H9 (cell line): ENCODE data around the gene SLAMF7. TPM values are rescaled to one million over a fixed set of nuclear protein-coding genes. Genes with fewer than 3 reads are reported as not detected.

Experiments used
- DNase-seq: peaks from one replicate; pipeline ENCODE4 v3.0.0-alpha.2; 2017
- H2AFZ ChIP-seq: one replicate; pipeline ENCODE4 v1.6.1; 2013; ENCODE audit warnings: mild to moderate bottlenecking, low read length, control low read depth, moderate library complexity
- H2AK5ac ChIP-seq: 2 replicates; pipeline ENCODE4 v1.6.1; 2013; ENCODE audit warnings: low read length, control low read depth, mixed read lengths; ENCODE audit not compliant: insufficient read length
- H2BK120ac ChIP-seq: one replicate; pipeline ENCODE4 v1.6.1; 2013; ENCODE audit warnings: low read depth, mild to moderate bottlenecking, low read length, control low read depth, inconsistent platforms; ENCODE audit not compliant: poor library complexity, severe bottlenecking
- H2BK12ac ChIP-seq: 2 replicates; pipeline ENCODE4 v1.6.1; 2013; ENCODE audit warnings: low read length, control low read depth, mixed read lengths, low read depth; ENCODE audit not compliant: insufficient read length
- H2BK15ac ChIP-seq: 2 replicates; pipeline ENCODE4 v1.6.1; 2013; ENCODE audit warnings: low read depth, low read length, control low read depth
- H2BK20ac ChIP-seq: one replicate; pipeline ENCODE4 v1.6.1; 2013; ENCODE audit warnings: low read depth, mild to moderate bottlenecking, low read length, control low read depth, inconsistent platforms; ENCODE audit not compliant: poor library complexity, severe bottlenecking
- H2BK5ac ChIP-seq: 2 replicates; pipeline ENCODE4 v1.6.1; 2013; ENCODE audit warnings: low read length, control low read depth, mixed read lengths; ENCODE audit not compliant: insufficient read length
- H3K14ac ChIP-seq: 2 replicates; pipeline ENCODE4 v1.6.1; 2013; ENCODE audit warnings: low read length, control low read depth; ENCODE audit not compliant: insufficient read depth
- H3K18ac ChIP-seq: 2 replicates; pipeline ENCODE4 v1.6.1; 2013; ENCODE audit warnings: low read depth, mild to moderate bottlenecking, mixed read lengths, low read length, control low read depth; ENCODE audit not compliant: insufficient read length
- H3K23ac ChIP-seq: 2 replicates; pipeline ENCODE4 v1.6.1; 2013; ENCODE audit warnings: low read length, control low read depth, mixed read lengths, low read depth; ENCODE audit not compliant: insufficient read length
- H3K23me2 ChIP-seq: 2 replicates; pipeline ENCODE4 v1.6.1; 2013; ENCODE audit warnings: low read depth, mild to moderate bottlenecking, mixed read lengths, low read length, control low read depth; ENCODE audit not compliant: insufficient read length, poor library complexity, severe bottlenecking
- H3K27ac ChIP-seq: 2 replicates; pipeline ENCODE4 v1.5.1; 2013; ENCODE audit warnings: low read length, control low read depth, mixed read lengths, low read depth; ENCODE audit not compliant: insufficient read length
- H3K27me3 ChIP-seq: 2 replicates; pipeline ENCODE4 v1.6.1; 2013; ENCODE audit warnings: low read length, control low read depth, inconsistent platforms; ENCODE audit not compliant: insufficient read depth
- H3K4ac ChIP-seq: 2 replicates; pipeline ENCODE4 v1.6.1; 2013; ENCODE audit warnings: low read depth, mild to moderate bottlenecking, control low read depth, inconsistent platforms, low read length, moderate library complexity
- H3K4me1 ChIP-seq: 2 replicates; pipeline ENCODE4 v1.6.1; 2013; ENCODE audit warnings: low read length, control low read depth, inconsistent platforms; ENCODE audit not compliant: insufficient read depth
- H3K4me2 ChIP-seq: 2 replicates; pipeline ENCODE4 v1.6.1; 2013; ENCODE audit warnings: low read length, control low read depth, mixed read lengths; ENCODE audit not compliant: insufficient read length, insufficient read depth
- H3K56ac ChIP-seq: 2 replicates; pipeline ENCODE4 v1.6.1; 2013; ENCODE audit warnings: low read depth, mild to moderate bottlenecking, mixed read lengths, low read length, control low read depth; ENCODE audit not compliant: insufficient read length
- H3K79me1 ChIP-seq: 2 replicates; pipeline ENCODE4 v1.6.1; 2013; ENCODE audit warnings: low read depth, mild to moderate bottlenecking, moderate library complexity, low read length, control low read depth, inconsistent platforms; ENCODE audit not compliant: insufficient read depth, poor library complexity, severe bottlenecking
- H3K79me2 ChIP-seq: 2 replicates; pipeline ENCODE4 v1.6.1; 2013; ENCODE audit warnings: low read length, control low read depth, inconsistent platforms; ENCODE audit not compliant: insufficient read depth
- H3K9ac ChIP-seq: 2 replicates; pipeline ENCODE4 v1.6.1; 2013; ENCODE audit warnings: low read length, control low read depth, mixed read lengths; ENCODE audit not compliant: insufficient read length; ENCODE audit errors: extremely low read depth
- H3K9me3 ChIP-seq: one replicate; pipeline ENCODE4 v1.6.1; 2013; ENCODE audit warnings: low read depth, low read length, inconsistent platforms; ENCODE audit not compliant: control insufficient read depth
- H3T11ph ChIP-seq: one replicate; pipeline ENCODE4 v1.6.1; 2013; ENCODE audit warnings: mild to moderate bottlenecking, low read length, control low read depth, inconsistent platforms
- H4K20me1 ChIP-seq: one replicate; pipeline ENCODE4 v1.6.1; 2013; ENCODE audit not compliant: control insufficient read depth, insufficient read length, insufficient read depth
- H4K5ac ChIP-seq: 2 replicates; pipeline ENCODE4 v1.6.1; 2013; ENCODE audit warnings: low read depth, mild to moderate bottlenecking, mixed read lengths, low read length, control low read depth; ENCODE audit not compliant: insufficient read length
- H4K8ac ChIP-seq: replicated peaks from 2 replicates; pipeline ENCODE4 v1.6.1; 2013; ENCODE audit warnings: low read length, control low read depth, mixed read lengths, low read depth; ENCODE audit not compliant: insufficient read length
- H4K91ac ChIP-seq: 2 replicates; pipeline ENCODE4 v1.6.1; 2013; ENCODE audit warnings: low read depth, mild to moderate bottlenecking, moderate library complexity, mixed read lengths, low read length, control low read depth; ENCODE audit not compliant: insufficient read length
- H3K27ac Mint-ChIP-seq, 3 experiments: 2 replicates in 2 of 3; 3 replicates in 1 of 3; pipeline ENCODE4 v1.8.0; 2020 to 2021; ENCODE audit warnings: mixed read lengths in 3 of 3, mild to moderate bottlenecking in 1 of 3, moderate library complexity in 1 of 3
- H3K27me3 Mint-ChIP-seq: 2 replicates; pipeline ENCODE4 v1.8.0; 2021; ENCODE audit warnings: low read depth, mild to moderate bottlenecking, moderate library complexity, mixed read lengths
- H3K36me3 Mint-ChIP-seq, 3 experiments: 2 replicates in 2 of 3; 3 replicates in 1 of 3; pipeline ENCODE4 v1.8.0; 2020 to 2021; ENCODE audit warnings: low read depth in 3 of 3, mixed read lengths in 3 of 3; ENCODE audit not compliant: insufficient read depth in 1 of 3
- H3K4me1 Mint-ChIP-seq, 2 experiments: 2 replicates each; pipeline ENCODE4 v1.8.0; 2020; ENCODE audit warnings: mixed read lengths in 2 of 2
- H3K4me3 Mint-ChIP-seq, 2 experiments: 2 replicates in 1 of 2; 3 replicates in 1 of 2; pipeline ENCODE4 v1.8.0; 2020 to 2021; ENCODE audit warnings: mild to moderate bottlenecking in 2 of 2, mixed read lengths in 2 of 2, moderate library complexity in 1 of 2
- H3K9me3 Mint-ChIP-seq, 2 experiments: 2 replicates in 1 of 2; 3 replicates in 1 of 2; pipeline ENCODE4 v1.8.0; 2020; ENCODE audit warnings: mild to moderate bottlenecking in 2 of 2, mixed read lengths in 2 of 2, moderate library complexity in 1 of 2
- WGBS: extraction: QIAGEN DNeasy Blood & Tissue Kit; methylation state at CpG from one replicate; pipeline ENCODE4 v1.1.7; 2013; ENCODE audit warnings: missing lambda C conversion rate, low lambda C conversion rate, mixed read lengths; ENCODE audit not compliant: insufficient read length; ENCODE audit errors: extremely low coverage; 5-methylcytosine and 5-hydroxymethylcytosine counted together
- total RNA-seq: library from RNA; stranded (reverse); gene quantifications from 2 replicates; pipeline ENCODE4 v1.2.1, GENCODE V29; 2021
- TF ChIP-seq, protein P1 (sequence below): fragments of 200-600 bp; sonication (generic); conservative IDR thresholded peaks from 3 replicates; pipeline ENCODE4 v1.8.0; 2021; ENCODE audit warnings: antibody characterized with exemption, mild to moderate bottlenecking

The SLAMF7 gene
- total RNA-seq, 1 experiment from 2014 or later: not detected

- Mint-ChIP-seq H3K27ac (no peak overlapping the region), H3K27me3 (peaks cover 3% of the 10 kb centered on the region; the same call in 1 of the 2 replicates), H3K4me1 (no peaks in the 10 kb centered on the region), H3K36me3 (no peaks in the 10 kb centered on the region), H3K4me3 (no peak overlapping the region), H3K9me3 (no peaks in the 10 kb centered on the region)
- Histone ChIP-seq H3K23me2 (no peaks in the 10 kb centered on the region), H3K79me1 (no peaks in the 10 kb centered on the region), H4K5ac (no peak overlapping the region), H3T11ph (no peak overlapping the region), H3K9me3 (no peaks in the 10 kb centered on the region), H3K23ac (no peak overlapping the region), H2BK5ac (no peak overlapping the region), H4K8ac (no peak overlapping the region), H2BK20ac (no peak overlapping the region), H3K14ac (no peak overlapping the region), H2BK15ac (no peak overlapping the region), H3K4me2 (no peak overlapping the region), H3K4ac (no peak overlapping the region), H2BK120ac (no peak overlapping the region), H4K91ac (no peak overlapping the region), H3K4me1 (no peaks in the 10 kb centered on the region), H3K56ac (no peak overlapping the region), H3K18ac (no peak overlapping the region), H3K27ac (no peak overlapping the region), H3K79me2 (no peaks in the 10 kb centered on the region), H3K27me3 (no peaks in the 10 kb centered on the region), H3K9ac (no peak overlapping the region), H2BK12ac (no peak overlapping the region), H2AK5ac (no peak overlapping the region), H2AFZ (no peak overlapping the region), H4K20me1 (no peaks in the 10 kb centered on the region)
- WGBS: no CpG with 5 or more reads among the region's 5 CpGs
- TF ChIP-seq, protein P1, sequence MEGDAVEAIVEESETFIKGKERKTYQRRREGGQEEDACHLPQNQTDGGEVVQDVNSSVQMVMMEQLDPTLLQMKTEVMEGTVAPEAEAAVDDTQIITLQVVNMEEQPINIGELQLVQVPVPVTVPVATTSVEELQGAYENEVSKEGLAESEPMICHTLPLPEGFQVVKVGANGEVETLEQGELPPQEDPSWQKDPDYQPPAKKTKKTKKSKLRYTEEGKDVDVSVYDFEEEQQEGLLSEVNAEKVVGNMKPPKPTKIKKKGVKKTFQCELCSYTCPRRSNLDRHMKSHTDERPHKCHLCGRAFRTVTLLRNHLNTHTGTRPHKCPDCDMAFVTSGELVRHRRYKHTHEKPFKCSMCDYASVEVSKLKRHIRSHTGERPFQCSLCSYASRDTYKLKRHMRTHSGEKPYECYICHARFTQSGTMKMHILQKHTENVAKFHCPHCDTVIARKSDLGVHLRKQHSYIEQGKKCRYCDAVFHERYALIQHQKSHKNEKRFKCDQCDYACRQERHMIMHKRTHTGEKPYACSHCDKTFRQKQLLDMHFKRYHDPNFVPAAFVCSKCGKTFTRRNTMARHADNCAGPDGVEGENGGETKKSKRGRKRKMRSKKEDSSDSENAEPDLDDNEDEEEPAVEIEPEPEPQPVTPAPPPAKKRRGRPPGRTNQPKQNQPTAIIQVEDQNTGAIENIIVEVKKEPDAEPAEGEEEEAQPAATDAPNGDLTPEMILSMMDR: no peak
- no peak for DNase-seq
These were observed 13.9 kb downstream of the SLAMF7 start for GRCh38 chr1:160752924-160753323.
